ENCODE results near the gene MRPL34.

Gene MRPL34

GRCh38 chr19:17341386-17341785 lies 35.7 kb downstream of the MRPL34 start:
- no peak for DNase-seq (ENCODE audit: low read depth in 2 of 2)

DNA sequence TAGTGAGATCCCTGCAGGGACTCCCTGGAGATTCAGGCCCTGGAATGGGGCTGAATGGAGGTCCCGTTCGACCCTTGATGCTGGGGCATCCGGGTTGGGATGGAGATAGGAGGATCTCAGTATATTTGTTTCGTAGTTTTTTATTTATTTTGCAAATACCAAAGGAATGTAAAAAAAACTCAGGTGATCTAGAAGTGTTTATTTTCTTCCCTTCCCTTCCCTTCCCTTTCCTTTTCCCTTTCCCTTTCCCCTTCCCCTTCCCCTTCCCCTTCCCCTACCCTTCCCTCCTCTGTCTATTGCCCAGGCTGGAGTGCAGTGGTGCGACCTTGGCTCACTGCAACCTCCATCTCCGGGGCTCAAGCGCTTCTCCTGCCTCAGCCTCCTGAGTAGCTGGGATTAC lies 36.2 kb downstream of the MRPL34 start:
- no peak for DNase-seq (ENCODE audit: low read depth in 2 of 2)

DNA sequence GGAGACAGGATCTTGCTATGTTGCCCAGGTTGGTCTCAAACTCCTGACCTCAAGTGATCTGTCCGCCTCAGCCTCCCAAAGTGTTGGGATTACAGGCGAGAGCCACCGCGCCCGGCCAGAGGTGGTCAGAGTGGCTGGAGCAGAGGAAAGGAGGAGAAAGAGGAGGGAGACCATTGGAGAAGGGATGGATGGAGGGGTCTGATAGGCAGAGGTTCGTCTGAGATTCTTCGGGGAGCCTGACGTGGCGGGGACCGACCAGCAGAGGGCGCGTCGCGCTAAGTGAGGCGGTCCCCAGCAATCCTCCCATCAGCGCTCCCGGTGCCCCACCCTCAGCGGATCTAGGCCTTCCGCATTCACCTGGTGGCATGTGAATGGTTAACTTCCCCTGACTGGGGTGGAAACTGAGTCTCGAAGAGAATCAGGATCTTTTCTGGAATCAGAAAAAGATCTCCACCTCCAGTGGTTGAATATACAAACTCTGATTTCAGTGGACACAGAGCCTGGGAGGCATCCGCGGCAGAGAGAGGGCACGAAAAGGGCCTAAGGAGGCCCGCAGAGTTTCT lies 40.5 kb downstream of the MRPL34 start:
- DNase-seq (ENCODE audit: low read depth in 2 of 2): peak; percentile 54 to 62

GRCh38 chr19:17347361-17347760 lies 41.7 kb downstream of the MRPL34 start:
- DNase-seq (ENCODE audit: low read depth in 2 of 2): no peak

DNA sequence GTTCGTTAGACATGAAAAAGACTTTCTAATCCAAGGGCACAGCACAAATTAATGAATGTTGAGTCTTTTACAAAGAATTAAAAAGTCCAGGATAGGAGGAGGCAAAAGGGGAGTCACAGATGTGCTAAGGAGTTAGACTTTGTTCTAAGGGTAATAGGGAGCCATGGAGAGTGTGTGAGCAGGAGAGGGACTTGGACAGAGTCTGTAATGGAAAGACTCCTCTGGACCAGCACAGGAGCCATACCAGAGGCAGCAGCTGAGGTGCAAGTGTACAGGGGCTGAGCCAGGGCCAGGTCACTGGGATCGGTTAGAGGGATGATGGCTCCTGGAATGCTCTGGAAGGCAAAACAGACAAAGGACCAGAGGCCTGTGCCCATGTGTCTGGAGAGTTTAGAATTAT lies 42.2 kb downstream of the MRPL34 start:
- DNase-seq (ENCODE audit: low read depth in 2 of 2): no peak

DNA sequence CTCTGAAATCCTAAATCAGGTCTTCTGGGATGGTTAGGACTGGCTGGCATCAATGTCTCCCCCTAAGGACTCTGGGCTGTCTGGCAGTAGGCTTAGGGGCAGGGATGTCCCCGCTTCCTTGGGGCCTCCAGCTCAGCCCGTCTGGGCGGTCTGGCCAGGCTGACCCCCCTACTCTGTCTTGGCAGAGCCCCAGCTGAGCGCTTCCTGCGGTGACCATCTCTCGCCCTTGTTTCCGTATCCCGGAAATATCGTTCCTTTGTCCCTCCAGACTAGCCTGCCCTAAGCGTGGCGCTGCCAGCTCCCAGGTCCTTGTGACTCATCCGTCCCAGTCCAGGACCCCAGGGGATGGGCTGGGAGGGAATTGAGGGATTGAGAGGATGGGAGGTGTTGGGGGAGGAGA lies 43.0 kb downstream of the MRPL34 start:
- no peak for DNase-seq (ENCODE audit: low read depth in 2 of 2)

DNA sequence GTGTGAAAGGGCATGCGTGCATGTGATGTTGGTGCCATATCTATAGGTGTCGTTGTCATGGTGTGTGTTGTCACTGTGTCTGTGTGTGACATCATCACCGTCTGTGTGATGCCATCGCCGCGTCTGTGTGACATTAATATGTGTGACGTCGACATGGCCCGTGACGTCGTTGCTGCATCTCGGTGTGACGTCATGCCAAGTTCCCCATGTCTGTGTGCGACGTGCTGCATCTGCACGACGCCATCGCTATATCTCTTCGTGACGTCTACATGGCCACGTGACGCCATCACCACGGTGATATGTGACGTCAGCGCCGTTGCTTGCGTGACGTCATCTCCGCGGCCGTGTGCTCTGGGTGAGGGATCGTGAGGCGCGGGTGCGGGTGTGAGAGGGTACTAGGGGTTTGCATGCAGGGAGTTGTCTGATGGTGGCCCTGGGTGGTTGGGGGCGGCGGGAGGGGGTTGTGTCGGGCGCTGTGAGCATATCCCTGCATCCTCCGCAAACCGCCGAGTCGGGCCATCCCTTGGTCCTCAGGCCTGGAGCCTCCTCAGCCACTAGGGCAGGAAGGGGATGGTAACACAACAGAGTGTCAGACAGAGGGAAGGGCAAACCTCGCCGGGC lies 46.3 kb downstream of the MRPL34 start:
- DNase-seq (ENCODE audit: low read depth in 2 of 2): no peak

GRCh38 chr19:17352608-17353280 lies 47.1 kb downstream of the MRPL34 start:
- DNase-seq (ENCODE audit: low read depth in 2 of 2): no peak

DNA sequence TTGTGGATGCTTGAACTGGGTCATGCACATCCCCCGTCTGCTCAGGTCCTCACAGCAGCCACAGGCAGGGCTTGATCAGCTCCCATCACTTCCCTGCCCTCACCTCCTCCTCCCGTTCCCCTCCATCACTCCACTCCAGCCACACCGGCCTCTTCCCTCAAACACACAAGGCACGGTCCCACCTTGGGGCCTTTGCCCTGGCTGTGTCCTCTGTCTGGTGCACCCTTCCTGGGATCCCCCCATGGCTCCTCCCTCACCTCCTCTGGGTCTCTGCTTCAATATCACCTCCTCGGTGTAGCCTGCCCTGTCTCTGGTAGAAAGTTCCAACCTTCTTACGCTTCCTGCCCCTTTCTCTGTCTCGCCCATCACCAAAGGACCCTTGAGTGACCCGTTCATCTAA lies 47.7 kb downstream of the MRPL34 start:
- no peak for DNase-seq (ENCODE audit: low read depth in 2 of 2)
